HG03280 (cell line): Measurements from ENCODE around the gene GPRC6A.
"Not testable (repeated sequence)": the region's sequence is repeated elsewhere in the genome, so short reads cannot be mapped to it uniquely, and the experiment has no call there.

ENCODE experiments used
- ATAC-seq: cut with Tn5 transposase; IDR thresholded peaks from one replicate; pipeline ENCODE4 v1.9.1; 2021; ENCODE audit warnings: mild to moderate bottlenecking, moderate library complexity; ENCODE audit not compliant: unreplicated experiment

GPRC6A gene, protein sequence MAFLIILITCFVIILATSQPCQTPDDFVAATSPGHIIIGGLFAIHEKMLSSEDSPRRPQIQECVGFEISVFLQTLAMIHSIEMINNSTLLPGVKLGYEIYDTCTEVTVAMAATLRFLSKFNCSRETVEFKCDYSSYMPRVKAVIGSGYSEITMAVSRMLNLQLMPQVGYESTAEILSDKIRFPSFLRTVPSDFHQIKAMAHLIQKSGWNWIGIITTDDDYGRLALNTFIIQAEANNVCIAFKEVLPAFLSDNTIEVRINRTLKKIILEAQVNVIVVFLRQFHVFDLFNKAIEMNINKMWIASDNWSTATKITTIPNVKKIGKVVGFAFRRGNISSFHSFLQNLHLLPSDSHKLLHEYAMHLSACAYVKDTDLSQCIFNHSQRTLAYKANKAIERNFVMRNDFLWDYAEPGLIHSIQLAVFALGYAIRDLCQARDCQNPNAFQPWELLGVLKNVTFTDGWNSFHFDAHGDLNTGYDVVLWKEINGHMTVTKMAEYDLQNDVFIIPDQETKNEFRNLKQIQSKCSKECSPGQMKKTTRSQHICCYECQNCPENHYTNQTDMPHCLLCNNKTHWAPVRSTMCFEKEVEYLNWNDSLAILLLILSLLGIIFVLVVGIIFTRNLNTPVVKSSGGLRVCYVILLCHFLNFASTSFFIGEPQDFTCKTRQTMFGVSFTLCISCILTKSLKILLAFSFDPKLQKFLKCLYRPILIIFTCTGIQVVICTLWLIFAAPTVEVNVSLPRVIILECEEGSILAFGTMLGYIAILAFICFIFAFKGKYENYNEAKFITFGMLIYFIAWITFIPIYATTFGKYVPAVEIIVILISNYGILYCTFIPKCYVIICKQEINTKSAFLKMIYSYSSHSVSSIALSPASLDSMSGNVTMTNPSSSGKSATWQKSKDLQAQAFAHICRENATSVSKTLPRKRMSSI

GRCh38 chr6:116828983-116829382 is at the start of gene GPRC6A:
TSS of gene GPRC6A (minus strand) at chr6:116829083. CDS start at chr6:116829013, 70 bp downstream.
- ATAC-seq: no peak

DNA sequence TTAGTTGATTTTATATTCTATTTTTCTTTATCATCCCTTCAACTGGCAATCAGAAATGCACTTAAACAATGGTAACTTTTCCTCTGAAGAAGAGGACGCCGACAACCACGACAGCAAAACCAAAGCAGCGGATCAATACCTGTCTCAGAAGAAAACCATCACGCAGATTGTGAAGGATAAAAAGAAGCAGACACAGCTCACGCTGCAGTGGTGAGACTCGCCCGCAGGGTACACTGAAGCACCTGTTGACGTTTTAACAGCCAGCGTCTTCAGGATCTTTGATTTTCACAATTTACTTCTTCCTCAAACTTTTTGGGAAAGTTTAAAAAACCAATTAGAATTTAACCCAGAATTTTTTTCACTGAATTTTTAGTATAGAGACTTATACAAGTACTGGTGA is 48.9 kb upstream of the GPRC6A start:
- no peak for ATAC-seq

DNA sequence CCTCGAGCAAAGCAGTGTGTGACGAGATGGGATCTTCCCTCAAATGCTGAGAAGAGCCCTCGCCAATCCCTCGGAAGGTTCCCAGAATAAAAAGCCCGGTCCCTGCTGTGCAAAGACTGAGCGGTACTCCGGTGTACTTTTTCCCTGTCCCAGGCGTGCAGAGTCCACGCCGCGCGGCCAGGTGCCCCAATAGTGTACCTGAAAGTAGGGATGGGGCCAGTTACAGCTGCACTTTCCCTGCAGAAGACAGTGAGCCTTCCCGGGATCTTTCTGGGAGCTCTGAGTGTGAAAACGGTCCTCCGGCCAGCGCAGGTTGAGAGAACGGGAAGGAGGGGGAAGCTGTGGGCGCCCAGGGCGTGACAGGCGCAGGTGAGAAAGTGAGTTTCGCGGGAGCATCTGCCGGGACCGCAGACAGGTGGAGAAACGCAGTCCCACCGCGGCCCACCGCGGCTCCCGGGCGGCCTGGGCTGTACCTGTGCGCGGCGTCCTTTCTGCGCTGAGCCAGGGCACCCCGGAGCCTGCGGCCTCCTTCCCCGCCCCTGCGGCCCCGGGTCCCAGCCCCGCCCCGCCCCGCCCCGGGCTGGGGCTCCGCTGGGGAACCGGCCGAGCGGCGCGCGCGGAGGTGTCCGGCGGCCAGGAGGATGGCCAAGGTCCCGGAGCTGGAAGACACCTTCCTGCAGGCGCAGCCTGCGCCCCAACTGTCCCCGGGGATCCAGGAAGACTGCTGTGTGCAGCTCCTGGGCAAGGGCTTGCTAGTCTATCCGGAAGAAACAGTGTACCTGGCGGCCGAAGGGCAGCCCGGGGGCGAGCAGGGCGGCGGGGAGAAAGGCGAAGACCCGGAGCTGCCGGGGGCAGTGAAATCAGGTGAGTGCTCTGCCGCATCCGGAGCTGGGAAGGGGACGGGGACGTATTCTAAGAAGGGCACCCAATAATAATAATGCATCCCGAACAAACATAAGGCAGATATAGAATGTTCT is 48.0 kb upstream of the GPRC6A start, which contains the start of gene RFX6:
RFX6 (plus strand) TSS at position 608 of the 977 bp plus-strand sequence; CDS start at position 642, 34 bp downstream.
- no peak for ATAC-seq

DNA sequence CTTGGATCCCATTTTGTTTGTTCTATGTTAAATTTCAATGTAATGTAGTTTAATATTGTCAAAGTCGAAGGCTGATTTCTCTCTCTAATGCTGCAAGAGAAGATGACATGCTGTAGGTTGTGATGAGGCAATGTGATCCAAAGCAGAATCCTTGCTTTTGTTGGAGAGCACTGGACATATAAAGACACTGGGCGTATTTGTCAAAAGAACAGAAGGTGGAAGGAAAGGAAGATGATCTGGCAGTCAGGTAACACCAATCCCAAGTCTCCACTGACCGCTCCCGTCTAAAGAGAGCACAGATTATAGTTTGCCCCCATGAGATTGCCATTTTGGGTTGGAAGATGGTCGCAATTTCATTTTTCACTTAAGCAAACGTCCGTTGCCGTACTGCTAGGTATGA is 47.2 kb upstream of the GPRC6A start:
- no peak for ATAC-seq

GRCh38 chr6:116872771-116873170 is 43.9 kb upstream of the GPRC6A start:
- no peak for ATAC-seq

- ATAC-seq: peak; percentile 51
Measured at GRCh38 chr6:116866281-116866871, 37.5 kb upstream of the GPRC6A start.

GRCh38 chr6:116859264-116859663 is 30.4 kb upstream of the GPRC6A start:
- no peak for ATAC-seq

- no peak for ATAC-seq
Measured at GRCh38 chr6:116858060-116858459, 29.2 kb upstream of the GPRC6A start.

DNA sequence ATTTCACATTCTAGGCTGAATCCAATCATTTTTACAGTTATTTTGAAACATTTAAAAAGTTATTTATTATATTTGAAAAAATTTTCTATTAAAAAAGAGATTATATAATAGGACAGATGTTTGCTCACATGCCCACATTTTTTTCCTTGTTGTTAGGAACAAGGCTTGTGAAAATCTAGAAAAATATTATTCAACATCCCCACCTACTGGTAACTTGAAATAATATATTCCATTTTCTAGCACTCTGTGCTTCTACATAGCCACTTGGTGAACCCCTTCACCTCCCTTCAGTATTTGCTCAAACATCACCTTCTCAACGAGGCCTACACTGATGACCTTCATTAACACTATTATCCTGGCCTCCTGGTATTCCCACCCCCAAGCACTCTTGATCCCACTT is 18.3 kb upstream of the GPRC6A start:
- ATAC-seq: no peak

GRCh38 chr6:116842459-116842858 is 13.6 kb upstream of the GPRC6A start:
- ATAC-seq: no peak

DNA sequence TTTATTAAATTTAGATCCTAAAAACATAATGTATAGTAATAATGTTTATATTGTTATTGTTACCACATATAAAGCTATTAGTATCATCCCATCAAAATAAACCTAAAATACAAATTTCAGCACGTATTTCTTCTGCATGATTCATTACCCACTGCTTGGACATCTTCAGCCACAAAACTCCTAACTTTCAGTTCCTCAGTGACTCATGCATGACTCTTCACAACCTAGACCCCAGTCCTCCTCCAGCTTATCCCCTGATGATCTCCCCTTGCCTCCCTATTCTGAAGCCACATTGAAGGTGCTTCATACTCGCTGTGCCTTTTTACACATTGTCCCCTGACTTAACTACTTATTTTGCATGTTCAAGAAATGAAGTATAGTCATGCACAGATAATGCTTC is 11.2 kb upstream of the GPRC6A start:
- no peak for ATAC-seq

DNA sequence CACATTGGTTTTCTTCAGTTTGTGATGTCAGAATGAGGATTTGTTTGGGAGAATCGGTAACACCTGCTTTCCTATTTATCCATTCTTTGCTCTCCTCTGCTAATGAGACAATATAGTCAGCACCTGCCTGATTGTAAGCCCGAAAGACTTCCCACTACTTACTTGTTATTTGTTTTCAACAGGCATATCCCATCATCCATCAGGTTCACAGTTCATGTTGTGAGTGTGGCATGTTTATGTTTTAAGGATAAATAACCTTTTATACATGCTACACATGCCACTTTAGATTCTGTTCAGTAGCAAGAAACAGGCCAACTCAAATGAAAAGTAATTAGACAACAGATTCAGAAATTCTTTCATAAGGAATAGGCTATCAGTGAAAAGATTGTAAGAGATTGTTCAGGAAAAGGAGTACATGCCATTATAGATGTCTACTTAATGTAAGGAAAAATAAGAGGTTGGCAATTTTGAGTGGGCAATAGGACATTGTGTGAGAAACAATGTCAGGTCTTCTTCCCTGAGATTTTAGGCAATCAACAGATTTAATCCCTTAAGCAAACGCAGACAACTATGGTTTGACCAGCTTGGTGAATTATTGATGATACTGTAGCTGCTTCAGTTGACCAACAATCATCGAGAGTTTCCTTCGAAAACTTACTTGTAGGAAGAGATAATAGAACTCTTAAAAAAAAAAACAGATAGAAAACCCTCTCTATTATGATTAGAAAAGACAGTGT is 7.9 kb upstream of the GPRC6A start:
- no peak for ATAC-seq

DNA sequence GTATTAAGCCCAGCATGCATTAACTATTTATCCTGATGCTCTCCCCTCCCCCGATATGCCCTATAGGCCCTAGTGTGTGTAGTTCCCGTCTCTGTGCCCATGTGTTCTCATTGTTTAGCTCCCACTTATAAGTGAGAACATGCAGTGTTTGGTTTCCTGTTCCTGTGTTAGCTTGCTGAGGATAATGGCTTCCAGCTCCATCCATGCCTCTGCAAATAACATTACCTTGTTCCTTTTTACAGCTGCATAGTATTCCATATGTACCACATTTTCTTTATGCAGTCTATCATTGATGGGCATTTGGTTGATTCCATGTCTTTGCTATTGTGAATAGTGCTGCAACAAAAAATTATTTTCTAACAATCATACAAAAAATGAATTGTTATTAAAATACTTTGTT is 5.6 kb upstream of the GPRC6A start:
- ATAC-seq: not testable (repeated sequence)

DNA sequence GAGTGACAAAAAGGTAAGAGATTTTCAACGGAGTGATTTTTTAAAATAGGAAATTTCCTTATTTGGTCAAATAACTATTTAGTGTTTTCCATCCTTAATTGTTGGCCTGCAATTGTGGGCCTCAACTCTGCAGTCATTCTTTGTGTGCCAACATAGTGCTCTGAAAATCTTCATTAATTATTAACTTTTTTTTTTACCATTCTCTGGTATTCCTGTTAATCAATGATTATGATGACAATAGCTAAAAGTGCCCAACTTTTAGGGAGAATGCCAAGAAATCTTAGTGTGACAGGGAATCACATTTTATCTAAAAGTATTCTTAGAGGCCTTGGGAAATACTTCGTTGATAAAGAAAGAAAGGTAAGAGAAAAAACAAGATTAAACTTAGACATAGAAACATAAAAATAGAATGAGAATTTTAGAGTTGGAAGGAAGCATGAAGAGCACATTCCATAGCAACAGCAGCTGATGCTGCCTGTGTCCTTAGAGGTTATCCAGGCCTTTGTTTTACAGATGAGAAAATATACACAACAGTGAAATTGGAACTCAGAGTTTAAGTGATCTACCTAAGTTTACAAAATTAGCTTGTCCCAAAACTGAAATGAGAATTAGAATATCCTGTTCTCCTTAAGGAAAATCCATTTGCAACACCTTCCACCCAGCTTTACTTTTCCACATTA is 1.2 kb downstream of the GPRC6A start:
- no peak for ATAC-seq

DNA sequence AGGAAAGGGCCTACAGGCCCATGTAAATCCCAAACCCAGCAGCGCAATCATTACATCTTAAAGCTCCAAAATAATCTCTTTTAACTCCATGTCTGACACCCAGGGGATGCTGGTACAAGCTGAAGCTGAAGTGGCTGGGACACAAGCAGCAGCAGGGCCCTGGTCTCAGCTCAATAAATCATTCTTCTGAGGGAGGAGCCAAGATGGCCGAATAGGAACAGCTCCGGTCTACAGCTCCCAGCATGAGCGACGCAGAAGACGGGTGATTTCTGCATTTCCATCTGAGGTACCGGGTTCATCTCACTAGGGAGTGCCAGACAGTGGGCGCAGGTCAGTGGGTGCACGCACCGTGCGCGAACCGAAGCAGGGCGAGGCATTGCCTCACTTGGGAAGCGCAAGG is 12.5 kb downstream of the GPRC6A start:
- ATAC-seq: not testable (repeated sequence)

DNA sequence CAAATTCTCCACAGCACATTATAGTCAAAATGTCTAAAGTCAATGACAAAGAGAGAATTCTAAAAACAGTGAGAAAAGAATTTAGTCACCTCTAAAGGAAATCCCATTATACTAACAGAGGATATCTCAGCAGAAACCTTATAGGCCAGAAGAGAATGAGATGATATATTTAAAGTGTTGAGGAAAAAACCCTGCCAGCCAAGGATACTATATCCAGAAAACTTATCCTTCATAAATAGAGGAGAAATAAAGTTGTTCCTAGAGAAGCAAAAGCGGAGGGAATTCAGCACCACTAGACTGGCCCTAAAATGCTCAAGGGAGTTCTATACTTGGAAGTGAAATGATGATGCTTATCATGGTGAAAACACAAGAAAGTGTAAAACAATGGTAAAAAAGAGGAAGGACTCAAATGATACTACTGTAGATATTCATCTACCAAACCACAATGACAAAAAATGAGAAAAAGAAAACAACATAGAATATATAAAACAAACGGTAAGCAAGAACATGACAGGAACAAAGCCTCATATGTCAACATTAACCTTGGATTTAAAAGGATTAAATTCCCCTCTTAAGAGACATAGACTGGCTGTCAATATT is 16.7 kb downstream of the GPRC6A start:
- ATAC-seq: no peak

GRCh38 chr6:116801971-116802370 is 26.9 kb downstream of the GPRC6A start:
- ATAC-seq: no peak

DNA sequence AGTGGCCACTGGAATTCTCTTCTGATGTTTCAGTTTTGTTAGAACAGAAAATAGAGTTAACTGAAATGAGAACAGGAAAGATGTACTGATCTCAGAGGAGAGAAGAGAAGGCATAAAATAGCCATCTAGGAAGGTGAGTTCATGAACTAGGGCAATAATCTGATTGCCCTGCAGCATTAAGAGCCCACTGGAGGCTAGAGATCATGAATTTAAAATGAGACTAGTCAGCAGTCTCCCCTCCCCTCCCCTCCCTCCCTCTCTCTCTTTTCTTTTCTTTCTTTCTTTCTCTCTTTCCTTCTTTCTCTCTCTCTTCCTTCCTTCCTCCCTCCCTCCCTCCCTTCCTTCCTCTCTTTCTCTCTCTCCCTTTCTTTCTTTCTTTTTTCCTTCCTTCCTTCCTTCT is 28.9 kb downstream of the GPRC6A start:
- ATAC-seq: no peak

DNA sequence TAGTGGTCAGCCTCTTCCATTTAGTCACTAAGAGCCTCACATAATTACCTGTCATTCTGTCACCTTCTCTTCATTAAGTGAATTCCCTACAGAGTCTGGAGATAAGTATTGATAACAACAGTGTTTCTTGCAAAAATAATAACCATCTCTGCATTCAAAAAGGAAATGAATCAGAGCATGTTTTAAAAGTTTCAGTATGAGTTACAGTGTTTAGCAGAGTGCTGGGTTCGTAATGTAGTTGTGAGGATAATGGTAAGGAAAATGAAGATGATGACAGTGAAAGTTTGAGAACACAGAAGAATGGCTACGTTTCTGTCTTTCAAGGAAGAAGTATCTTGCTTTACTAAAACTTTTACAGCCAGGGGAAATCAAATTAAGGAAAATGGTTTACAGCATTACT is 31.3 kb downstream of the GPRC6A start:
- no peak for ATAC-seq
